Breast epithelium (tissue), 3 donors: ENCODE data around the gene SHANK3.

Experiments used
- POLR2A ChIP-seq: fragments of 450-650 bp; IDR thresholded peaks from one replicate; pipeline ENCODE4 v1.6.1; 2016; ENCODE audit warnings: antibody characterized with exemption, mild to moderate bottlenecking, moderate library complexity
- POLR2AphosphoS5 ChIP-seq, 3 donors: sonication (generic); formaldehyde crosslinking; IDR thresholded peaks; one replicate each; pipeline ENCODE4 v1.6.1; 2017; ENCODE audit warnings: antibody characterized with exemption in 3 of 3
- TF ChIP-seq, protein P1 (sequence below), 3 donors: fragments of 450-650 bp; IDR thresholded peaks; one replicate each; pipeline ENCODE4 v1.5.1; 2016 to 2017; ENCODE audit warnings: antibody characterized with exemption in 3 of 3, mild to moderate bottlenecking in 3 of 3, moderate library complexity in 3 of 3

DNA sequence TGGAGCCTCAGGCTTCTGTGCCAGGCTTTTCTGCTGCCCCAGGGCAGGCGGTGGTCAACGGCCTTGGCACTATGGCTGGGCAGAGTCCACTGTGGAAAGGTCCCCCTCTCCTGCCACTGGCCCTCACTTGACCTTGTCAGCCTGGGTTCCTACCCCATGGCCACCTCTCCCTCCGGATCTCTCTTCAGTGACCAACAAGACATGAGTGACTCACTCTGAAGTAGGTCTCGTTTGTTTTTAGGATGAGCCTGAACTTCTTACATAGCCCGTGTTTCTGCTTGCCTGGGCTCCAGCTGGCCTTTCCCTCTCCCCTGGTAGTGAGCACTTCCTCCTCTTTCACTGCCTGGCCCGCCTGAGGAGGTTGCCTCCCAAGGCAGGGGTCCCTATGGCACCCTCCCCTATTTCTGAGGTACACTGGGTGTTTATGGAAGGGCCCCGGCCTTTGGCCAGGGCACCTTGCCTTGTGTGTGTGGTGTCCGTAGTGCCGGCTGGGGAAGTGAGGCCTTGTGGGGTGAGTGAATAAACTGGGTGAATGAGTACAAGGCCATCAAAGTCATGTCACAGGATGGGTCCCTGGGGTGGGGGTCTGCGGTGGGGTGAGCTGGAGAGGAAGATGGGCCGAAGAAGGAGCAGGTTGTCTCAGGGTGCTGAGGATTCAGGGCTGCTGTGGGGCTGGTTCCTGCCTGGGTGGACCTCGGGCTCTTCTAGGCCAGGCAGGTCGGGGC lies 5.0 kb downstream of the SHANK3 start:
- TF ChIP-seq POLR2AphosphoS5 (IDR thresholded peaks at IDR 0.05), result no peak
- TF ChIP-seq POLR2A, result no peak
- TF ChIP-seq, protein P1, sequence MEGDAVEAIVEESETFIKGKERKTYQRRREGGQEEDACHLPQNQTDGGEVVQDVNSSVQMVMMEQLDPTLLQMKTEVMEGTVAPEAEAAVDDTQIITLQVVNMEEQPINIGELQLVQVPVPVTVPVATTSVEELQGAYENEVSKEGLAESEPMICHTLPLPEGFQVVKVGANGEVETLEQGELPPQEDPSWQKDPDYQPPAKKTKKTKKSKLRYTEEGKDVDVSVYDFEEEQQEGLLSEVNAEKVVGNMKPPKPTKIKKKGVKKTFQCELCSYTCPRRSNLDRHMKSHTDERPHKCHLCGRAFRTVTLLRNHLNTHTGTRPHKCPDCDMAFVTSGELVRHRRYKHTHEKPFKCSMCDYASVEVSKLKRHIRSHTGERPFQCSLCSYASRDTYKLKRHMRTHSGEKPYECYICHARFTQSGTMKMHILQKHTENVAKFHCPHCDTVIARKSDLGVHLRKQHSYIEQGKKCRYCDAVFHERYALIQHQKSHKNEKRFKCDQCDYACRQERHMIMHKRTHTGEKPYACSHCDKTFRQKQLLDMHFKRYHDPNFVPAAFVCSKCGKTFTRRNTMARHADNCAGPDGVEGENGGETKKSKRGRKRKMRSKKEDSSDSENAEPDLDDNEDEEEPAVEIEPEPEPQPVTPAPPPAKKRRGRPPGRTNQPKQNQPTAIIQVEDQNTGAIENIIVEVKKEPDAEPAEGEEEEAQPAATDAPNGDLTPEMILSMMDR (IDR thresholded peaks at IDR 0.05), result no peak
